T-cell (primary cell): ENCODE measurements around the gene SNAP47. TPM values are rescaled to one million over a fixed set of nuclear protein-coding genes. Genes with fewer than 3 reads are reported as not detected.

Experiments used
- ATAC-seq, 4 experiments: fragments of 200-7000 bp in 3 of 4; fragments of 150-1000 bp in 1 of 4; cut with Tn5 transposase; replicated peaks in 1 of 4; 1 replicate in 3 of 4; 2 replicates in 1 of 4; pipeline ENCODE4 v1.10.0; 2021; ENCODE audit warnings: moderate library complexity in 3 of 4, mild to moderate bottlenecking in 2 of 4, moderate number of reproducible peaks in 1 of 4
- CTCF ChIA-PET, 2 donors: fragments of 300-600 bp; sonication (Branson Sonifier 250); formaldehyde crosslinking; loops; one replicate each; lab custom pipeline; 2022; ENCODE audit warnings: antibody characterized with exemption in 2 of 2; lab: Charles Lee
- POLR2A ChIA-PET, 2 donors: fragments of 300-600 bp; sonication (Branson Sonifier 250); formaldehyde crosslinking; loops; one replicate each; lab custom pipeline; 2022; ENCODE audit warnings: antibody characterized with exemption in 2 of 2; lab: Charles Lee
- DNase-seq, 35 experiments: peaks; one replicate each; pipeline versions ENCODE4 v3.0.0 to v3.0.0-alpha.2; 2013 to 2023
- H3K27ac ChIP-seq: one replicate; pipeline ENCODE4 v1.5.1; 2013; ENCODE audit warnings: low read length
- H3K27me3 ChIP-seq, 2 experiments: replicated peaks in 1 of 2; 1 replicate in 1 of 2; 2 replicates in 1 of 2; pipeline versions ENCODE4 v1.6.1 to v1.7.0; 2013; ENCODE audit warnings: low read length in 1 of 2, mixed read lengths in 1 of 2; ENCODE audit not compliant: control insufficient read depth in 2 of 2, insufficient read depth in 2 of 2; ENCODE audit errors: extremely low read depth in 1 of 2
- H3K36me3 ChIP-seq, 2 donors: 1 replicate in 1 of 2; 2 replicates in 1 of 2; pipeline versions ENCODE4 v1.6.1 to v1.7.0; 2013; ENCODE audit warnings: low read length in 1 of 2; ENCODE audit not compliant: control insufficient read depth in 2 of 2, insufficient read depth in 1 of 2; ENCODE audit errors: extremely low read depth in 1 of 2
- H3K4me1 ChIP-seq, 2 experiments: 1 replicate in 1 of 2; 2 replicates in 1 of 2; pipeline versions ENCODE4 v1.6.1 to v1.7.0; 2013; ENCODE audit warnings: low read length in 2 of 2, mixed read lengths in 1 of 2; ENCODE audit not compliant: insufficient read depth in 2 of 2, control insufficient read depth in 1 of 2; ENCODE audit errors: extremely low read depth in 1 of 2
- H3K4me3 ChIP-seq, 2 donors: 1 replicate in 1 of 2; 2 replicates in 1 of 2; pipeline versions ENCODE4 v1.5.1 to v1.7.0; 2013; ENCODE audit warnings: mild to moderate bottlenecking in 2 of 2, low read length in 1 of 2, moderate library complexity in 1 of 2; ENCODE audit not compliant: control insufficient read depth in 1 of 2; ENCODE audit errors: extremely low read depth in 1 of 2
- H3K9me3 ChIP-seq: 2 replicates; pipeline ENCODE4 v1.7.0; 2013
- H3K27ac Mint-ChIP-seq, 2 donors: one replicate each; pipeline ENCODE4 v1.8.0; 2020 to 2021; ENCODE audit warnings: mild to moderate bottlenecking in 2 of 2, mixed read lengths in 2 of 2
- H3K27me3 Mint-ChIP-seq, 2 donors: one replicate each; pipeline ENCODE4 v1.8.0; 2021 to 2022; ENCODE audit warnings: mixed read lengths in 2 of 2
- H3K36me3 Mint-ChIP-seq: one replicate; pipeline ENCODE4 v1.8.0; 2021; ENCODE audit warnings: mixed read lengths
- H3K4me1 Mint-ChIP-seq, 3 donors: one replicate each; pipeline ENCODE4 v1.8.0; 2020 to 2022; ENCODE audit warnings: mixed read lengths in 3 of 3, mild to moderate bottlenecking in 1 of 3
- H3K4me3 Mint-ChIP-seq, 3 donors: one replicate each; pipeline ENCODE4 v1.8.0; 2020 to 2022; ENCODE audit warnings: mild to moderate bottlenecking in 3 of 3, mixed read lengths in 3 of 3, moderate library complexity in 3 of 3
- H3K9me3 Mint-ChIP-seq, 3 donors: one replicate each; pipeline ENCODE4 v1.8.0; 2020 to 2022; ENCODE audit warnings: mixed read lengths in 3 of 3
- WGBS: methylation state at CpG from one replicate; pipeline ENCODE4 v1.1.5; 2013; ENCODE audit warnings: missing lambda C conversion rate; ENCODE audit not compliant: insufficient coverage; 5-methylcytosine and 5-hydroxymethylcytosine counted together
- total RNA-seq, 35 experiments: library from RNA in 6 of 35; stranded (reverse) in 6 of 35; fragments of 120-200 nt in 1 of 35; gene quantifications; one replicate each; pipeline versions ENCODE4 v1.2.1 to v1.2.4 and lab custom pipeline; 2013 to 2026

The SNAP47 gene
- total RNA-seq, 5 donors from 2014 or later (not counting 1 experiment from before 2014, with no cell fraction given) = 20.1 to 35.6 (median 30.7) TPM

DNA sequence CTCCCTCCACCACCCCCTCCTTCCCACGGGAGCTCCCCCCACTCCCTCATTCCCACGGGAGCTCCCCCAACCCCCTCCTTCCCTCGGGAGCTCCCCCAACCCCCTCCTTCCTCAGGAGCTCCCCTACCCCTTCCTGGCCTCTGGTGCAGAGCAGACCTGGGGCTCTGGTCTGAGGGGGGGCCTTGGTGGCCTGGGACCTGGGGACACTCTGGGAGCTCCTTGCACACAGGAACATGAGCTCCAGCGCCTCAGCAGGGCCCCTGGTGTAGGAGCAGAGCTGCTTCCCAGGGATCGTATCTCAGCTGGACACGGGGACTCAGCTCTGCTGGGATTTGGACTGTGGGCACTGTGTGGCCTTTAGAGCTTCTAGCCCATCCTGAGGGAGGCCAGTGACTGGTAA is 60.5 kb downstream of the SNAP47 start:
- ATAC-seq (no peak), DNase-seq (no peak)
- no peak overlapping the region for H3K27ac ChIP-seq
- no peaks in the 10 kb centered on the region for H3K9me3 Mint-ChIP-seq
- no peaks in the 10 kb centered on the region for H3K4me1 Mint-ChIP-seq
- H3K4me1 ChIP-seq = no peaks in the 10 kb centered on the region
- no peaks in the 10 kb centered on the region for H3K36me3 ChIP-seq
- H3K27me3 Mint-ChIP-seq = peaks cover 2 to 4% of the 10 kb centered on the region in 2 donors
- no peak overlapping the region for H3K4me3 Mint-ChIP-seq
- H3K27me3 ChIP-seq = peaks cover 0 to 29% of the 10 kb centered on the region in 2 experiments
- ChIA-PET POLR2A (interaction anchor here in 1 of 2 donors (0.6 kb wide), 1 partner anchor 12 kb away, joined by 6 read pairs; no protein-coding TSS in a partner anchor), CTCF (interaction anchor here (0.7 to 1.0 kb wide), 3 partner anchors 24 to 155 kb away, joined by 3 to 4 read pairs (median 4); no protein-coding TSS in a partner anchor)
- no peak overlapping the region for H3K4me3 ChIP-seq
- no peaks in the 10 kb centered on the region for H3K36me3 Mint-ChIP-seq
- H3K9me3 ChIP-seq = no peaks in the 10 kb centered on the region
- no peak overlapping the region for H3K27ac Mint-ChIP-seq
- WGBS = 57% methylated on average over 3 of the region's 6 CpGs

- no peaks in the 10 kb centered on the region for H3K9me3 ChIP-seq
- ATAC-seq = no peak
- no peaks in the 10 kb centered on the region for H3K4me1 ChIP-seq
- 80% methylated on average over 2 of the region's 5 CpGs for WGBS
- no peak overlapping the region for H3K27ac ChIP-seq
- DNase-seq = no peak
- Mint-ChIP-seq H3K36me3 (no peaks in the 10 kb centered on the region), H3K27me3 (peaks cover 2 to 4% of the 10 kb centered on the region in 2 donors), H3K4me1 (no peaks in the 10 kb centered on the region), H3K27ac (no peak overlapping the region), H3K9me3 (no peaks in the 10 kb centered on the region), H3K4me3 (no peak overlapping the region)
- no peak overlapping the region for H3K4me3 ChIP-seq
- peaks cover 0 to 29% of the 10 kb centered on the region in 2 experiments for H3K27me3 ChIP-seq
- POLR2A ChIA-PET = no interaction called here
- H3K36me3 ChIP-seq = no peaks in the 10 kb centered on the region
- CTCF ChIA-PET = interaction anchor here in 1 of 2 donors (0.9 kb wide), 1 partner anchor 155 kb away, joined by 4 read pairs; no protein-coding TSS in a partner anchor
These were observed 61.2 kb downstream of the SNAP47 start for GRCh38 chr1:227796359-227796915.

DNA sequence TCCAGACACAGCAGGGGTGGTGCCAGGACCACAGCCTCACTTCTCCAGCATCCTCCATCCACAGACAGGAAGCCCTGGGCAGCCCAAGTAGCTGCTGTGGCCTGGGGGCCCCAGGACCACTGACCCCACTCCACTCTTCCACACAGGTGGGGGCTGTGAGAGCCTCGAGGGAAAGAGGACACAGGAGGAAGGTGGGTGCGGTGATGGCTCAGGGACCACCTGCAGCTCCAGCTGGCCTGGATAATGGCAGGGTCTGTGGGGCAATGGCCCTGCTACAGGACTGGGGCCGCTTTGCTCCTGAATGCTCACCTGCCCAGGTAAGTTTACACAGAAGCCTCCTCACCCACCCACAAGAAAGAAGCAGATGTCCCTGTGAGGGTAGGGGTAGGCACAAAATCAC is 61.9 kb downstream of the SNAP47 start:
- WGBS = no CpG with 5 or more reads among the region's 3 CpGs
- no peaks in the 10 kb centered on the region for H3K9me3 Mint-ChIP-seq
- CTCF ChIA-PET = no interaction called here
- H3K27me3 Mint-ChIP-seq = peaks cover 2 to 4% of the 10 kb centered on the region in 2 donors
- no peaks in the 10 kb centered on the region for H3K4me1 ChIP-seq
- DNase-seq (no peak), ATAC-seq (no peak)
- H3K27ac ChIP-seq = no peak overlapping the region
- POLR2A ChIA-PET = no interaction called here
- peaks cover 0 to 29% of the 10 kb centered on the region in 2 experiments for H3K27me3 ChIP-seq
- no peaks in the 10 kb centered on the region for H3K36me3 Mint-ChIP-seq
- H3K36me3 ChIP-seq = no peaks in the 10 kb centered on the region
- H3K27ac Mint-ChIP-seq = no peak overlapping the region
- H3K4me1 Mint-ChIP-seq = no peaks in the 10 kb centered on the region
- no peak overlapping the region for H3K4me3 ChIP-seq
- H3K9me3 ChIP-seq = no peaks in the 10 kb centered on the region
- H3K4me3 Mint-ChIP-seq = no peak overlapping the region

- DNase-seq = no peak
- no peaks in the 10 kb centered on the region for H3K9me3 ChIP-seq
- H3K27ac Mint-ChIP-seq = no peak overlapping the region
- H3K27me3 Mint-ChIP-seq = peaks cover 2 to 7% of the 10 kb centered on the region in 2 donors
- POLR2A ChIA-PET = no interaction called here
- no peak for ATAC-seq
- H3K4me3 Mint-ChIP-seq = no peak overlapping the region
- no peaks in the 10 kb centered on the region for H3K4me1 Mint-ChIP-seq
- H3K4me3 ChIP-seq = no peak overlapping the region
- H3K9me3 Mint-ChIP-seq = no peaks in the 10 kb centered on the region
- CTCF ChIA-PET = no interaction called here
- no peaks in the 10 kb centered on the region for H3K4me1 ChIP-seq
- H3K36me3 Mint-ChIP-seq = no peaks in the 10 kb centered on the region
- H3K27me3 ChIP-seq = peaks cover 0 to 29% of the 10 kb centered on the region in 2 experiments
- no peaks in the 10 kb centered on the region for H3K36me3 ChIP-seq
- H3K27ac ChIP-seq = no peak overlapping the region
- 92% methylated on average over 2 of the region's 3 CpGs for WGBS
These were observed 62.4 kb downstream of the SNAP47 start for GRCh38 chr1:227797625-227798024.

GRCh38 chr1:227798078-227798802 is 63.0 kb downstream of the SNAP47 start:
- H3K4me1 ChIP-seq = no peaks in the 10 kb centered on the region
- DNase-seq (no peak), ATAC-seq (no peak)
- H3K27ac ChIP-seq = no peak overlapping the region
- 87% methylated on average over 16 of the region's 16 CpGs for WGBS
- H3K27me3 Mint-ChIP-seq = peaks cover 2 to 7% of the 10 kb centered on the region in 2 donors
- no peak overlapping the region for H3K4me3 ChIP-seq
- peaks cover 0 to 29% of the 10 kb centered on the region in 2 experiments for H3K27me3 ChIP-seq
- H3K4me3 Mint-ChIP-seq = no peak overlapping the region
- POLR2A ChIA-PET = interaction anchor here in 1 of 2 donors (0.6 kb wide), 1 partner anchor 11 kb away, joined by 6 read pairs; no protein-coding TSS in a partner anchor
- no peaks in the 10 kb centered on the region for H3K4me1 Mint-ChIP-seq
- H3K9me3 Mint-ChIP-seq = peaks cover 0 to 1% (median 0%) of the 10 kb centered on the region in 3 donors
- CTCF ChIA-PET = no interaction called here
- no peaks in the 10 kb centered on the region for H3K36me3 ChIP-seq
- H3K27ac Mint-ChIP-seq = no peak overlapping the region
- H3K36me3 Mint-ChIP-seq = no peaks in the 10 kb centered on the region
- H3K9me3 ChIP-seq = no peaks in the 10 kb centered on the region

DNA sequence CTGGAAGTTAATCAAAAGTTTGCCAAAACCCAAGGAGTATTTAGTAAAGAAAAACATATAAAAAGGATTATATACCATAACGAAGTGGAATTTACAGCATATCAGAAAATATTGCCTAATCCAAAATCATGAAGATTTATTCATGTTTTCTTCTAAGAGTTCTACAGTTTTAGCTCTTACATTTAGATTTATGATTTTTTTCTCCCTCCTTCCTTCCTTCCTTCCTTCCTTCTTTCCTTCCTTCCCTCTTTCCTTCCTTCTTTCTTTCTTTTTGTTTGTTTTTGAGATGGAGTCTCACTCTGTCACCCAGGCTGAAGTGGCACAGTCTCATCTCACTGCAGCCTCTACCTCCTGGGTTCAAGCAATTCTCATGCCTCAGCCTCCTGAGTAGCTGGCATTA is 64.5 kb downstream of the SNAP47 start:
- H3K36me3 ChIP-seq = no peaks in the 10 kb centered on the region
- H3K27me3 Mint-ChIP-seq = peaks cover 3 to 13% of the 10 kb centered on the region in 2 donors
- no peaks in the 10 kb centered on the region for H3K4me1 Mint-ChIP-seq
- ChIA-PET CTCF (no interaction called here), POLR2A (no interaction called here)
- DNase-seq = no peak
- no peak overlapping the region for H3K4me3 Mint-ChIP-seq
- no CpG with 5 or more reads among the region's 1 CpG for WGBS
- no peak overlapping the region for H3K27ac ChIP-seq
- no peaks in the 10 kb centered on the region for H3K36me3 Mint-ChIP-seq
- no peak overlapping the region for H3K27ac Mint-ChIP-seq
- H3K27me3 ChIP-seq = peaks cover 0 to 18% of the 10 kb centered on the region in 2 experiments
- no peaks in the 10 kb centered on the region for H3K4me1 ChIP-seq
- no peak overlapping the region for H3K4me3 ChIP-seq
- peaks cover 5 to 12% (median 7%) of the 10 kb centered on the region in 3 donors for H3K9me3 Mint-ChIP-seq
- ATAC-seq = no peak
- peaks cover 2% of the 10 kb centered on the region for H3K9me3 ChIP-seq
